OCI-LY1 (cell line): Measurements from ENCODE around the gene OAT.

Experiments used
- CTCF ChIP-seq: fragments of 200-600 bp; sonication (generic), shearing (Covaris generic); IDR thresholded peaks from 2 replicates; pipeline ENCODE4 v1.5.1; 2017; ENCODE audit warnings: mild to moderate bottlenecking, antibody characterized with exemption, low read length, moderate library complexity, mixed read lengths
- EZH2 ChIP-seq: fragments of 200-600 bp; sonication (generic), shearing (Covaris generic); IDR thresholded peaks from 2 replicates; pipeline ENCODE4 v1.8.0; 2017; ENCODE audit warnings: borderline replicate concordance, mixed run types, mild to moderate bottlenecking, antibody characterized with exemption, low read length, moderate library complexity, mixed read lengths

DNA sequence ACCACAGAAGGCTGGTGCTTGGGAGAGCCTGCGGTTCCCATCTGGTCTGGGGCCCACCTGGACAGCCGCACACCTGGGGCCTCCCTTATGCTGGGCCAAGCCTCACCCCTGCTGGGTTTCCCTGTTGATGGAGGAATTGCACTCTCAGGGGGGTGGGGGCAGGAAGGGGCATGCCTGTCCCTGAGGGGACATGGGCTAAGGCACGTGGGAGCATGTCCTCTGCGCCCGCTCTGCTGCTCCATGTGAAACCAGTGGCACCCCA is 43.4 kb downstream of the OAT start:
- TF ChIP-seq CTCF (no peak), EZH2 (no peak)
